ENCODE results near the gene SYT1. TPM values are rescaled to one million over a fixed set of nuclear protein-coding genes. Genes with fewer than 3 reads are reported as not detected.

The SYT1 gene
- polyA plus RNA-seq, 3 donors = 0.72 TPM; not detected in 2

GRCh38 chr12:79322905-79323304 lies 458.3 kb downstream of the SYT1 start:
- H3K4me1 ChIP-seq (ENCODE audit: control insufficient read depth in 1 of 2, insufficient read depth in 2 of 2, low read length in 2 of 2) = no peaks in the 10 kb centered on the region
- H3K79me2 ChIP-seq (ENCODE audit: insufficient read depth, low read length) = no peaks in the 10 kb centered on the region
- H3K27me3 ChIP-seq (ENCODE audit: control insufficient read depth in 2 of 2, insufficient read depth in 2 of 2, low read length in 2 of 2) = no peaks in the 10 kb centered on the region
- no peaks in the 10 kb centered on the region for H4K20me1 ChIP-seq (ENCODE audit: insufficient read depth, low read length)
- no peak overlapping the region for H3K4me2 ChIP-seq (replicated peaks; ENCODE audit: extremely low read depth, low read length, poor library complexity, severe bottlenecking)
- no peaks in the 10 kb centered on the region for H3K36me3 Mint-ChIP-seq
- no peaks in the 10 kb centered on the region for H3K9me3 ChIP-seq (replicated peaks in 1 of 2; ENCODE audit: control insufficient read depth in 1 of 2, insufficient read depth in 1 of 2, low read length in 2 of 2)
- no peak overlapping the region for H3K4me3 ChIP-seq (replicated peaks in 1 of 3; ENCODE audit: low read depth in 2 of 3, low read length in 3 of 3)
- intact Hi-C loops (cut with micrococcal nuclease) = no loop called here
- H3K4me3 Mint-ChIP-seq = no peak overlapping the region
- H2AFZ ChIP-seq (ENCODE audit: insufficient read depth, low read depth, low read length, poor library complexity, severe bottlenecking) = no peak overlapping the region
- no peak for DNase-seq
- H3K36me3 ChIP-seq (replicated peaks in 1 of 2; ENCODE audit: control insufficient read depth in 1 of 2, insufficient read depth in 2 of 2, low read length in 2 of 2) = no peaks in the 10 kb centered on the region
- no peak overlapping the region for H3K9ac ChIP-seq (ENCODE audit: insufficient read depth, low read length, poor library complexity, severe bottlenecking)
- TF ChIP-seq CTCF (IDR thresholded peaks at IDR 0.05) = no peak
- WGBS (ENCODE audit: insufficient coverage) = no CpG with 5 or more reads among the region's 1 CpG
- H3K27ac Mint-ChIP-seq = no peak overlapping the region
- peaks cover 0 to 1% (median 0%) of the 10 kb centered on the region in 3 donors for H3K27me3 Mint-ChIP-seq (ENCODE audit: low read depth in 3 of 3)
- no peak overlapping the region for H3K27ac ChIP-seq (ENCODE audit: low read depth in 1 of 2, low read length in 2 of 2)
- no peaks in the 10 kb centered on the region for H3K4me1 Mint-ChIP-seq
- peaks cover 0 to 9% (median 0%) of the 10 kb centered on the region in 7 donors for H3K9me3 Mint-ChIP-seq

GRCh38 chr12:79324571-79324970 lies 460.0 kb downstream of the SYT1 start:
- Histone ChIP-seq H3K27ac (ENCODE audit: low read depth in 1 of 2, low read length in 2 of 2) (no peak overlapping the region), H3K9ac (ENCODE audit: insufficient read depth, low read length, poor library complexity, severe bottlenecking) (no peak overlapping the region), H3K4me3 (replicated peaks in 1 of 3; ENCODE audit: low read depth in 2 of 3, low read length in 3 of 3) (no peak overlapping the region), H3K4me1 (ENCODE audit: control insufficient read depth in 1 of 2, insufficient read depth in 2 of 2, low read length in 2 of 2) (no peaks in the 10 kb centered on the region), H3K79me2 (ENCODE audit: insufficient read depth, low read length) (no peaks in the 10 kb centered on the region), H4K20me1 (ENCODE audit: insufficient read depth, low read length) (no peaks in the 10 kb centered on the region), H3K36me3 (replicated peaks in 1 of 2; ENCODE audit: control insufficient read depth in 1 of 2, insufficient read depth in 2 of 2, low read length in 2 of 2) (no peaks in the 10 kb centered on the region), H3K4me2 (replicated peaks; ENCODE audit: extremely low read depth, low read length, poor library complexity, severe bottlenecking) (no peak overlapping the region), H3K9me3 (replicated peaks in 1 of 2; ENCODE audit: control insufficient read depth in 1 of 2, insufficient read depth in 1 of 2, low read length in 2 of 2) (no peaks in the 10 kb centered on the region), H2AFZ (ENCODE audit: insufficient read depth, low read depth, low read length, poor library complexity, severe bottlenecking) (no peak overlapping the region), H3K27me3 (ENCODE audit: control insufficient read depth in 2 of 2, insufficient read depth in 2 of 2, low read length in 2 of 2) (no peaks in the 10 kb centered on the region)
- WGBS (ENCODE audit: insufficient coverage) = no CpG with 5 or more reads among the region's 3 CpGs
- Mint-ChIP-seq H3K4me1 (no peaks in the 10 kb centered on the region), H3K9me3 (peaks cover 0 to 7% (median 0%) of the 10 kb centered on the region in 7 donors), H3K36me3 (no peaks in the 10 kb centered on the region), H3K4me3 (no peak overlapping the region), H3K27ac (no peak overlapping the region), H3K27me3 (ENCODE audit: low read depth in 3 of 3) (peaks cover 0 to 1% (median 0%) of the 10 kb centered on the region in 3 donors)
- no peak for DNase-seq
- intact Hi-C loops (cut with micrococcal nuclease) = no loop called here
- no peak for TF ChIP-seq CTCF (IDR thresholded peaks at IDR 0.05)

All from CD14-positive monocyte (primary cell).